OCI-LY1 (cell line): ENCODE results near the gene SHROOM3.

Source experiments
- H2AFZ ChIP-seq: fragments of 200-600 bp; sonication (generic), shearing (Covaris generic); 2 replicates; pipeline ENCODE4 v1.6.0; 2014; ENCODE audit warnings: antibody characterized with exemption, mild to moderate bottlenecking, low read length
- H3F3A ChIP-seq: fragments of 200-600 bp; sonication (generic), shearing (Covaris generic); 2 replicates; pipeline ENCODE4 v1.6.0; 2014; ENCODE audit warnings: mild to moderate bottlenecking, antibody characterized with exemption, low read length, moderate library complexity; ENCODE audit not compliant: insufficient read depth
- H3K27ac ChIP-seq: fragments of 200-600 bp; sonication (generic); 2 replicates; pipeline ENCODE4 v1.5.1; 2014; ENCODE audit warnings: low read length, mixed run types, mild to moderate bottlenecking, low read depth; ENCODE audit not compliant: poor library complexity, severe bottlenecking
- H3K27me3 ChIP-seq: fragments of 200-600 bp; sonication (generic); 2 replicates; pipeline ENCODE4 v1.6.0; 2014; ENCODE audit warnings: antibody characterized with exemption, mild to moderate bottlenecking, low read length, moderate library complexity; ENCODE audit not compliant: insufficient read depth
- H3K36me3 ChIP-seq: fragments of 200-600 bp; sonication (generic); 2 replicates; pipeline ENCODE4 v1.6.1; 2014; ENCODE audit warnings: mild to moderate bottlenecking, antibody characterized with exemption, low read length, moderate library complexity, mixed read lengths; ENCODE audit not compliant: insufficient read depth
- H3K4me1 ChIP-seq: fragments of 200-600 bp; sonication (generic); 2 replicates; pipeline ENCODE4 v1.5.1; 2014; ENCODE audit warnings: mild to moderate bottlenecking, low read length, moderate library complexity; ENCODE audit not compliant: insufficient read depth, severe bottlenecking
- H3K4me2 ChIP-seq: fragments of 200-600 bp; sonication (generic), shearing (Covaris generic); 2 replicates; pipeline ENCODE4 v1.6.1; 2014; ENCODE audit warnings: low read length
- H3K4me3 ChIP-seq: fragments of 200-600 bp; sonication (generic); 2 replicates; pipeline ENCODE4 v1.5.1; 2014; ENCODE audit warnings: low read length, low read depth, mild to moderate bottlenecking, mixed read lengths; ENCODE audit not compliant: poor library complexity, severe bottlenecking
- H3K79me2 ChIP-seq: fragments of 200-600 bp; shearing (Covaris generic); 2 replicates; pipeline ENCODE4 v1.6.1; 2016; ENCODE audit warnings: mixed run types, low read length, mixed read lengths; ENCODE audit not compliant: insufficient read depth
- H3K9ac ChIP-seq: fragments of 200-600 bp; sonication (generic), shearing (Covaris generic); 2 replicates; pipeline ENCODE4 v1.6.1; 2014; ENCODE audit warnings: mild to moderate bottlenecking, low read length, mixed read lengths
- H3K9me2 ChIP-seq: fragments of 200-600 bp; sonication (generic), shearing (Covaris generic); 2 replicates; pipeline ENCODE4 v1.6.1; 2014; ENCODE audit warnings: low read depth, mild to moderate bottlenecking, low read length, mixed read lengths
- H3K9me3 ChIP-seq: fragments of 200-600 bp; shearing (Covaris generic); 2 replicates; pipeline ENCODE4 v1.6.1; 2014; ENCODE audit warnings: low read length, mixed read lengths
- H4K20me1 ChIP-seq: fragments of 200-600 bp; sonication (generic), shearing (Covaris generic); 2 replicates; pipeline ENCODE4 v1.6.0; 2016; ENCODE audit warnings: mild to moderate bottlenecking, low read length; ENCODE audit not compliant: insufficient read depth
- EZH2 ChIP-seq: fragments of 200-600 bp; sonication (generic), shearing (Covaris generic); IDR thresholded peaks from 2 replicates; pipeline ENCODE4 v1.8.0; 2017; ENCODE audit warnings: borderline replicate concordance, mixed run types, mild to moderate bottlenecking, antibody characterized with exemption, low read length, moderate library complexity, mixed read lengths
- TF ChIP-seq, protein P1 (sequence below): fragments of 200-600 bp; sonication (generic), shearing (Covaris generic); IDR thresholded peaks from 2 replicates; pipeline ENCODE4 v1.5.1; 2017; ENCODE audit warnings: mild to moderate bottlenecking, antibody characterized with exemption, low read length, moderate library complexity, mixed read lengths

The SHROOM3 gene

DNA sequence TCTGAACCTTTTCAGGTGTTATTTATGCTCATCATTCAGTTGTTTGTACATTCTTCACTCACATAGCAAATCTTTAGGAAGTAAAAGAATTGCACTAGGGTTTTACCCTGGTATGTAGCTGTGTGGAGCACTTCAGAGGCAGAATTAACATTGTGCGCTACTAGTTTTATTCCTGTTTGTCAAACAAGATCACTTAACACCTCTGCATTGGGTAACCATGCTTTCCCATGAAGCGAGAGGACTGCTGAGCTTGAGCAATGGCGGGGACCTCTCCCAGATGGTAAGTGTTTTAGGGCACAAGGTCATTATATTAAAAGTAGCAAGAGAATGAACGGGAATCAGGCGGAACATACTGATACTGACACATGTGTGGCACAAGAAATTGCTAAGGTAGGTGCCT is 59.2 kb downstream of the SHROOM3 start:
- TF ChIP-seq, protein P1, sequence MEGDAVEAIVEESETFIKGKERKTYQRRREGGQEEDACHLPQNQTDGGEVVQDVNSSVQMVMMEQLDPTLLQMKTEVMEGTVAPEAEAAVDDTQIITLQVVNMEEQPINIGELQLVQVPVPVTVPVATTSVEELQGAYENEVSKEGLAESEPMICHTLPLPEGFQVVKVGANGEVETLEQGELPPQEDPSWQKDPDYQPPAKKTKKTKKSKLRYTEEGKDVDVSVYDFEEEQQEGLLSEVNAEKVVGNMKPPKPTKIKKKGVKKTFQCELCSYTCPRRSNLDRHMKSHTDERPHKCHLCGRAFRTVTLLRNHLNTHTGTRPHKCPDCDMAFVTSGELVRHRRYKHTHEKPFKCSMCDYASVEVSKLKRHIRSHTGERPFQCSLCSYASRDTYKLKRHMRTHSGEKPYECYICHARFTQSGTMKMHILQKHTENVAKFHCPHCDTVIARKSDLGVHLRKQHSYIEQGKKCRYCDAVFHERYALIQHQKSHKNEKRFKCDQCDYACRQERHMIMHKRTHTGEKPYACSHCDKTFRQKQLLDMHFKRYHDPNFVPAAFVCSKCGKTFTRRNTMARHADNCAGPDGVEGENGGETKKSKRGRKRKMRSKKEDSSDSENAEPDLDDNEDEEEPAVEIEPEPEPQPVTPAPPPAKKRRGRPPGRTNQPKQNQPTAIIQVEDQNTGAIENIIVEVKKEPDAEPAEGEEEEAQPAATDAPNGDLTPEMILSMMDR: no peak

DNA sequence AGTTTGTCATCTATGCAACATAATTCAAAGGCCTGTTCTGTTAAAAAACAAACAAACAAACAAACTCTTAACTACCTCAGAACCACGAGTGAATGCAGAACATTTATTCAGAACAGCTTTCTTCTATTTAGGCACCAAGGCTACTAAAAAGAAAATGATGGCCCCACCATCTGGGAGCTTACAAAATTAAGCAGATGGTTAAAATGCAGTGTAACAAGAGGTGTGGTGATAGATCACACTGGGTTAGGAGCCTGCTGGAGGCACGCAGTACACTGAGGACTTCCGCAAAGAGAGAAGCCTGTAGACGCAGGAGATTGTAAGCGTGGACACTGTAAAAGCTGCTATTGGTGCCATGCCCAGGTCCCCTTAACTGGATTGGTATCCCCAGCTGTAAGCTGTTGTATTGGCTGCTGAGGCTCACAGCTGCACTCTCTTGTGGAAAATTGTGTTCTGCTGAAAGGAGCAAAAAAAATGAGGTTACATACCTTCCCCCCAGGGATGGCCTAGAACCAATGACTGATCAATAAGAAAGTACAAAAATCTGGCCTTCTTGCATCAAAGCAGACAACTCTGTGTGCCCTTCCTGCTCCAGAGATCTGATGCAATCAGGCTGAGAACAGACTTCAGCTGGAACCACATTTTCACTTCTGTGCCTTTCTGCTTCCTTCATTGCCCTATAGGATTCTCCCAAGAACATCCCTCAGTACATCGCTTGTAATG is 60.0 kb downstream of the SHROOM3 start:
- Histone ChIP-seq H3K4me2 (no peak overlapping the region), H3K27me3 (no peaks in the 10 kb centered on the region), H3K4me3 (no peak overlapping the region), H3K36me3 (no peaks in the 10 kb centered on the region), H2AFZ (no peak overlapping the region), H3F3A (no peaks in the 10 kb centered on the region), H3K4me1 (no peaks in the 10 kb centered on the region), H4K20me1 (no peaks in the 10 kb centered on the region), H3K27ac (no peak overlapping the region), H3K9me3 (no peaks in the 10 kb centered on the region), H3K79me2 (no peaks in the 10 kb centered on the region), H3K9me2 (no peaks in the 10 kb centered on the region), H3K9ac (no peak overlapping the region)
- TF ChIP-seq EZH2: no peak
- TF ChIP-seq, protein P1: no peak

More for the DNA sequence above, 59.2 kb downstream of the SHROOM3 start:
- Histone ChIP-seq H3F3A (no peaks in the 10 kb centered on the region), H3K79me2 (no peaks in the 10 kb centered on the region), H3K27ac (no peak overlapping the region), H3K9me2 (no peaks in the 10 kb centered on the region), H4K20me1 (no peaks in the 10 kb centered on the region), H3K9ac (no peak overlapping the region), H3K4me1 (no peaks in the 10 kb centered on the region), H3K9me3 (no peaks in the 10 kb centered on the region), H2AFZ (no peak overlapping the region), H3K36me3 (no peaks in the 10 kb centered on the region), H3K27me3 (no peaks in the 10 kb centered on the region), H3K4me3 (no peak overlapping the region), H3K4me2 (no peak overlapping the region)

DNA sequence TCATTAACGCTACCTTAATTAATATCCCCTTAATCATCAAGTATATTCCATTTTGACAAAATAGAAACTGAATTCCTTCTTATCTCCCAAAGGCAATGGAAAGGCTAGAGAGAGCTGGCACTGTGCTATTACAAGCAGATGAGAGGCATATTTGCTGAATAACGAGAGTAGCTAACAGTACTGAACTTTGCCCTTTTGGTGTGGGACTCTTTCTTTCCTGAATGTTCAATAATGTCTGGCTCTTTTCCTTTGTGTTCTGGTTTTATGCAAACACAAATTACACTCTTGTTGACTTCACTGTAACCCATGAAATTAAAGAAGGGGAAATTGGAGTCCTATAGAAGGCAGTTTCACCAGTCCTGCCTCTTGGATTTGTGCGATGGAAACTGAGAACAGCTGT is 63.5 kb downstream of the SHROOM3 start:
- no peaks in the 10 kb centered on the region for H4K20me1 ChIP-seq
- H3K79me2 ChIP-seq: no peaks in the 10 kb centered on the region
- no peaks in the 10 kb centered on the region for H3K27me3 ChIP-seq
- TF ChIP-seq EZH2: no peak
- TF ChIP-seq, protein P1: no peak
- no peak overlapping the region for H3K4me2 ChIP-seq
- H3K36me3 ChIP-seq: no peaks in the 10 kb centered on the region
- no peak overlapping the region for H3K4me3 ChIP-seq
- H3K9me2 ChIP-seq: no peaks in the 10 kb centered on the region
- H2AFZ ChIP-seq: no peak overlapping the region
- no peaks in the 10 kb centered on the region for H3K9me3 ChIP-seq
- H3K9ac ChIP-seq: no peak overlapping the region
- no peaks in the 10 kb centered on the region for H3K4me1 ChIP-seq
- H3K27ac ChIP-seq: no peak overlapping the region
- no peaks in the 10 kb centered on the region for H3F3A ChIP-seq
